ENCODE data around the gene ZNF431.

ZNF431 gene

DNA sequence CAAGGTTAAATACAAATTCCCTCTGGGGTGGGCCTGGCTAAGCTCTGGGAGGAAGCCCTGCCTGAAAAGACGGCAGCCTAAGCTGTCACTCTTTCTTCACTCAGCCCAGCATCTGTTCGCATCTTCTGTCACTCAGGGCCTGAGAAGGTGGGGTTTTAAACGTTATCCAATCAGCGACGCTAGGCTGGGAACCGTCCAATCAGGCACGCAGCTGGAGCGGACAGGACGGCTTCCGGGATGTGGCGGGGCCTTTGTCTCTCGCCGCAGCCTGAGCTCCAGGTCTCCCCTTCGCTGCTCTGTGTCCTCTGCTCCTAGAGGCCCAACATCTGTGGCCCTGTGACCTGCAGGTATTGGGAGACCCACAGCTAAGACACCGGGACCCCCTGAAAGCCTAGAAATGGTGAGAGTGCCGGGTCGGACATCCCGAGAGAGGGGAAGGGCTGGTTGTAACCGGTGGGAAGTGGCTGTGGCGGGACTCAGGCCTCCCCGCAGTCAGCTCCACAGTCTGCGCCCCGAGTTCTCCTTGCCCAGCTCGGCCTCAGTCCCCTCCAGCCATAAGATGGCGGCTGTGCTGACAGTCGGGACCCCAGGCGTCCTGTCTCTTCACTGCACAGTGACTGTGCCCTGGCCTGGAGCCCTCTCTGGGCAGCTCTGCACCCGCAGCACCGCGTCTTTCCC, at the start of gene ZNF431:
Gene ZNF431 (plus strand): TSS at position 254 of the 678 bp plus-strand sequence. CDS start 144 bp downstream, at position 398.
- TF ChIP-seq GATA2 (IDR thresholded peaks at IDR 0.05; ENCODE audit: low read depth, low read length) (no peak), GATA3 (IDR thresholded peaks at IDR 0.05; ENCODE audit: low read depth, low read length) (no peak)

DNA sequence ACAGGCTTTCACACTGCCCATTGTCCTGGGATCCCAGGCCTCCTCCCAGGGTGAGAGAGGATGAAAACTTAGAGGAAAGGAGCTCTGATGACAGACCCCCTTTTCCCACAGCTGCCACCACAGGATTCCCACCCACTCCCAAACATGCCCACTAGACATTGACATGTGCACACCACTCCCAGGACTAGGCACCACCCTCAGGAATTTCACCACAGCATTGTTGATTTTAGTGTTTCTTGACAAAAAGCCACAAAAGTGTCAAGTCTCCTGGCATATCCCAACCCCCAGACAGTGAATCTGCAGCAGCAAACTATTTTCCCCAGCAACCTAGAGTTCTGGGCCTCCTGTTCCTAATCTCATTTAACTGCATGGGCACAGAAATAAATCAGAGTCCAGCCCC, 49.7 kb upstream of the ZNF431 start:
- TF ChIP-seq GATA3 (IDR thresholded peaks at IDR 0.05; ENCODE audit: low read depth, low read length), result no peak
- no peak for TF ChIP-seq GATA2 (IDR thresholded peaks at IDR 0.05; ENCODE audit: low read depth, low read length)

DNA sequence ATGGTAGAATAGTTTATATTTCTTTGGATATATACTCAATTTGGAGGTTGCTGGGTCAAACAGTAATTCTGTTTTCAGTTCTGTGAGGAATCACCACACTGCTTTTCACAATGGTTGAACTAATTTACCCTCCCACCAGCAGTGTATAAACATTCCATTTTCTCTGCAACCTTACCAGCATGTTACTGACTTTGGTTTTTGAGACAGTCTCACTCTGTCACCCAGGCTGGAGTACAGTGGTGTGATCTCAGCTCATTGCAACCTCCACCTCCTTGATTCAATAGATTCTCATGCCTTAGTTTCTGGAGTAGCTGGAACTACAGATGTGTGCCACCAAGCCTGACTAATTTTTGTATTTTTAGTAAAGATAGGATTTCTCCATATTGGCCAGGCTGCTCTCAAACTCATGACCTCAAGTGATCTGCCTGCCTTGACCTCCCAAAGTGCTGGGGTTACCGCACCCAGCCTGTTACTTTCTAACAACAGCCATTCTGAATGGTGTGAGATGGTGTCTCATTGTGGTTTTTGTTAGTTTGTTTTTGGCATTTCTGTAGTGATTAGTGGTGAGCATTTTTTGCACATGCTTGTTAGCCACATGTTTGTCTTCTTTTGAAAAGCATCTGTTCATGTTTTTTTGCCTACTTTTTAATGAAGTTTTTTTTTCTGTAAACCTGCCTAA, 47.4 kb upstream of the ZNF431 start:
- TF ChIP-seq GATA3 (IDR thresholded peaks at IDR 0.05; ENCODE audit: low read depth, low read length), result no peak
- no peak for TF ChIP-seq GATA2 (IDR thresholded peaks at IDR 0.05; ENCODE audit: low read depth, low read length)

DNA sequence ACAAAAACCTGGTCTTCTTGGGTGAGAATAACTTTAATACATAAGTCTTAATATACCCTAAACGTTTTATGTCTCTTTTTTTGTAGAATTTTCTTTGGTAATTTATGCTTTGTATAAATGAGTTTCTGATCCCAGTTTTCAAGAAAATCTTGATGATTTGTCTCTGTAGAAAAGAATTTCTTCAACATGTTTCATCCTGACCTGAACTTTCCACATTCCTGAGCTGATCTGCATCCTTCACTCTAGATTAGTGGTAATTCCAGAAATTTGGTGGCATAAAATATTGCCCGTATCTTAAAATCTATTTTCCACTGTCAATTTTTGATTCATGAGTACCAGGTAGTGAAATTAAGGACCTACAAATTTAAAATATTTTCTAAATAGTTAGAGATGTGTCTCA, 43.5 kb upstream of the ZNF431 start:
- TF ChIP-seq GATA2 (IDR thresholded peaks at IDR 0.05; ENCODE audit: low read depth, low read length), result no peak
- TF ChIP-seq GATA3 (IDR thresholded peaks at IDR 0.05; ENCODE audit: low read depth, low read length), result no peak

DNA sequence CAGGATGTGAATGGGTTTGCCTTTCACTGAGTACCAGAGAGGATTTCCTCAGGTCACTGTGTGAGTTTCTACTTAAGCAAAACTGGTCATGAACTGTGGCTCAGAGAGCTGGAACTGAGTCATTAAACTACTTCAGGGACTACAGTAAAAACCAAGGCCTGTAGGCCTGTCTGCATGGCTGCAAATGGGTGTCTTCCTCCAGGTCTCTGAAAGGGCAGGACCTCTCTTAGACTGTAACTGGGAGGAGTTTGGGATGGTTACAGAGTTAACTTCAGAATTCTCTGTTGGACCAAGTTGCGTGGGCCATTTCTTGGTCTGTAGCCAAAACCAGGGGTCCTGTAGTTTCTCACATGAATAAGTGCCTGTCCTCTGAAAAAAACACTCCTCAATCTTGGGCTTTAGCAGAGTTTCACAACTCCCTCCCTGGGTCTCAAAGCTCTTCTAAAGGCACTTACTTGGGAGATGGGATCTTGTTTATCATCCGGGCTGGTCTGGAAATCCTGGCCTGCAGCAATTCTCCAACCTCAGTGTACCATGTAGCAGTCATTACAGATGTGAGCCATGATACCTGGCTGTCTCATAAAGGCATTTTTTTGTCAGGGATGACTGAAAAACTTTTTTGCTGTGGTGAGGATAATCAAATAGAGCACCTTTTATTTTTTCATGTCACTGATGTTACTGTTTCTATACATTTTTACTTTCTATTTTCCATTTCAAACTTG, 40.2 kb upstream of the ZNF431 start:
- TF ChIP-seq GATA3 (IDR thresholded peaks at IDR 0.05; ENCODE audit: low read depth, low read length), result no peak
- no peak for TF ChIP-seq GATA2 (IDR thresholded peaks at IDR 0.05; ENCODE audit: low read depth, low read length)

DNA sequence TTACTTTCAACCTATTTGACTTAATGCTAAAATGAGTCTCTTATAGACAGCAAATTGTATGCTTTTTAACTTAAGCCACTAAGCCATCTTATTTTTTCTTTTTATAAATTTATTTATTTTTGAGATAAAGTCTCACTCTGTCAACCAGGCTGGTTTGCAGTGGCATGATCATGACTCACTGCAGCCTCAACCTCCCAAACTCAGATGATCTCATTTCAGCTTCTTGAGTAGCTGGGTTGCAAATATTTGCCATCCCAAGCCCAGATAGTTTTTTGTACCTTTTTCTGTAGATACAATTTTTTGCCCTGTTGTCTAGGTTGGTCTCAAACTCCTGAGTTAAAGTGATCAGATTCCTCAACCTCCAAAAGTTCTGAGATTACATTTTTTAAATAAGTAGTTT, 32.7 kb upstream of the ZNF431 start:
- TF ChIP-seq GATA2 (IDR thresholded peaks at IDR 0.05; ENCODE audit: low read depth, low read length), result no peak
- no peak for TF ChIP-seq GATA3 (IDR thresholded peaks at IDR 0.05; ENCODE audit: low read depth, low read length)

DNA sequence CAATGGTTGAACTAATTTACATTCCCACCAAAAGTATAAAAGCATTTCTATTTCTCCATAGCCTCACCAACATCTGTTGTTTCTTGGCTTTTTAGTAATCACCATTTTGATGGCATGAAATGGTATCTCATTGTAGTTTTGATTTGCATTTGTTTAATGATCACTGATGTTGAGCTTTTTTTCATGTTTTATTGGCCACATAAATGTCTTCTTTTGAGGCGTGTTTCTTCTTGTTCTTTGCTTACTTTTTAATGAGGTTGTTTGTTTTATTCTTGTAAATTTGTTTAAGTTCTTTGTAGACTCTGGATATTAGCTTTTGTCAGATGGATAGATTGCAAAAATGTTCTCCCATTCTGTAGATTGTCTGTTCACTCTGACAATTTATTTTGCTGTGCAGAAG, 31.7 kb upstream of the ZNF431 start:
- TF ChIP-seq GATA2 (IDR thresholded peaks at IDR 0.05; ENCODE audit: low read depth, low read length), result no peak
- no peak for TF ChIP-seq GATA3 (IDR thresholded peaks at IDR 0.05; ENCODE audit: low read depth, low read length)

DNA sequence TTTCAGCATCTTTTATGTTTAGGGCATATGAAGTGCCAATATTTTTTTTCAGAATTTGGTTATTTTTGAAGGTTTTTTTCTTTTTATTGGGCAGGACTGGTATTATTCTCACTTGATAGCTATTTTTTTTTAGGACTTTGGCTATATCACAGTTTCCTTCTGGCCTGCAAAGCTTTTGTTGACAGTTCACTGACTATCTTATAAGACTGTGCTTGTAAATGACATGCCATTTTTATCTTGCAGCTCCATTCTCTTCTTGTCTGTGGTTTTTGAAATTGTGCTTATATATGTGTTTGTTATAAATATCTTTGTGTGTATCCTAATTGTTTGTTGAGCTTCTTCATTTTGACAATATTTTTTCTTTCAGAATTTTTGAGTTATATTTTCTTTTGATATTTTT, 26.4 kb upstream of the ZNF431 start:
- no peak for TF ChIP-seq GATA2 (IDR thresholded peaks at IDR 0.05; ENCODE audit: low read depth, low read length)
- TF ChIP-seq GATA3 (IDR thresholded peaks at IDR 0.05; ENCODE audit: low read depth, low read length), result no peak

DNA sequence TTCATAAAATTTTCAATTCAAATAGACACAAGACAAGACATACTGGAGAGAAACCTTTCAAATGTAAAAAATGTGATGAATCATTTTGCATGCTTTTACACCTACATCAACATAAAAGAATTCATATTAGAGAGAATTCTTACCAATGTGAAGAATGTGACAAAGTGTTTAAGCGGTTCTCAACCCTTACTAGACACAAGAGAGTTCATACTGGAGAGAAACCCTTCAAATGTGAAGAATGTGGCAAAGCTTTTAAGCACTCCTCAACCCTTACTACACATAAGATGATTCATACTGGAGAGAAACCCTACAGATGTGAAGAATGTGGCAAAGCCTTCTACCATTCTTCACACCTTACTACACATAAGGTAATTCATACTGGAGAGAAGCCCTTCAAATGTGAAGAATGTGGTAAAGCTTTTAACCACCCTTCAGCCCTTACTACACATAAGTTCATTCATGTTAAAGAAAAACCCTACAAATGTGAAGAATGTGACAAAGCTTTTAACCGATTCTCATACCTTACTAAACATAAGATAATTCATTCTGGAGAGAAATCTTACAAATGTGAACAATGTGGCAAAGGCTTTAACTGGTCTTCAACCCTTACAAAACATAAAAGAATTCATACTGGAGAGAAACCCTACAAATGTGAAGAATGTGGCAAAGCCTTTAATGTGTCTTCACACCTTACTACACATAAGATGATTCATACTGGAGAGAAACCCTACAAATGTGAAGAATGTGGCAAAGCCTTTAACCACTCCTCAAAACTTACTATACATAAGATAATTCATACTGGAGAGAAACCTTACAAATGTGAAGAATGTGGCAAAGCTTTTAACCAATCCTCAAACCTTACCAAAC, 24.6 kb upstream of the ZNF431 start:
- no peak for TF ChIP-seq GATA2 (IDR thresholded peaks at IDR 0.05; ENCODE audit: low read depth, low read length)
- no peak for TF ChIP-seq GATA3 (IDR thresholded peaks at IDR 0.05; ENCODE audit: low read depth, low read length)

DNA sequence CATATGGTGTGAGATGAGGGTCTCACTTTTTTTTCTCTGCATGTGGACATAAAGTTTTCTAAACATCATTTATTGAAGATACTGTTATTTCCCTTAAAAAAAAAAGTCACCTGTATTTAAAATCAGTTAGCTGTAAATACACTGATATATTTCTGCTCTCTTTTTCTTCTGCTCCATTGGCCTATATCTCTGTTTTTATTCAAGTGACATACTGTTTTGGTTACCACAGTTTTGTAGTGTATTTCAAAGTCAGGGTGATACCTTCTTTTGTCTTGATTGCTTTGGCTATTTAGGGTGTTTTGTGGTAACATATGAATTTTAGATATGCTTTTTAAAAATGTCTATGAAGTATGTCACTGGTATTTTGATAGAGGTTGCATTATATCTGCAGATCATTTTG, 15.8 kb upstream of the ZNF431 start:
- TF ChIP-seq GATA3 (IDR thresholded peaks at IDR 0.05; ENCODE audit: low read depth, low read length), result no peak
- no peak for TF ChIP-seq GATA2 (IDR thresholded peaks at IDR 0.05; ENCODE audit: low read depth, low read length)

DNA sequence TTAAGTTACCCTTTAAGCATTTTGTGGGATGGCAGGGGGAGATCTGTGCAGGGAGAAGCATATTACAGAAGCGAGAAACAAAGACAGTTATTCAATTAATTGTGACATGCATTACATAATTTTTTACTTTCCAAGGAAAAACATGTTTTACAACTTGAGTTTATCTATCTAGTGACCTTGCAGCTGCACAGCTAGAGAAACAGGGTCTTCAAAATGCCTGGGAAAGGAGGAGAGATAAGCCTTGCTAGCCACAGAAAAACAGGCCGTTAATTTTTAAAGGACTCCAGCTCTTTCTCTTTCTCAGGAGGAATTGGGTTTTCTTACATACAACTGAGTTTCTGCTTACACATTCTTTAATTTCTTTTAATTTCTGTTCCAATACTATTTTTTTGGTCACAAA, 14.8 kb upstream of the ZNF431 start:
- TF ChIP-seq GATA2 (IDR thresholded peaks at IDR 0.05; ENCODE audit: low read depth, low read length) (no peak), GATA3 (IDR thresholded peaks at IDR 0.05; ENCODE audit: low read depth, low read length) (no peak)

DNA sequence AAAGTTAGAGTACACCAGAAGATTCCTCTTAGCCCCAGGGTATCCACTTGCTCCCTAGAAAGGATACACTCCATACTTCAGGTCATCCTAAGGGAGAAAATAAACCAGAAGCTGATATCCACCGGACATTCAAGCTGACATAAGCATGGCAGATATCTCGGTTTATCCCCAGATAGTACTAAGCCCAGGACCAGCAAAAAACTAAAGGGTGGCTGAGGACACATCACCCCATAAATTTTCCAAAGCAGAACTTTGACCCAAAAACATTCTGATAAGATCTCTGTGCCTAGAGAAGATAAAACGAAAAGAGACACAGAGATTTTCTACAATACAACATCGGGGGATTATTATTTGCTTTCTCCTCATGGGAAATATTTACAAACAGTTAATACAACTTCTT, 13.9 kb upstream of the ZNF431 start:
- no peak for TF ChIP-seq GATA2 (IDR thresholded peaks at IDR 0.05; ENCODE audit: low read depth, low read length)
- TF ChIP-seq GATA3 (IDR thresholded peaks at IDR 0.05; ENCODE audit: low read depth, low read length), result no peak

DNA sequence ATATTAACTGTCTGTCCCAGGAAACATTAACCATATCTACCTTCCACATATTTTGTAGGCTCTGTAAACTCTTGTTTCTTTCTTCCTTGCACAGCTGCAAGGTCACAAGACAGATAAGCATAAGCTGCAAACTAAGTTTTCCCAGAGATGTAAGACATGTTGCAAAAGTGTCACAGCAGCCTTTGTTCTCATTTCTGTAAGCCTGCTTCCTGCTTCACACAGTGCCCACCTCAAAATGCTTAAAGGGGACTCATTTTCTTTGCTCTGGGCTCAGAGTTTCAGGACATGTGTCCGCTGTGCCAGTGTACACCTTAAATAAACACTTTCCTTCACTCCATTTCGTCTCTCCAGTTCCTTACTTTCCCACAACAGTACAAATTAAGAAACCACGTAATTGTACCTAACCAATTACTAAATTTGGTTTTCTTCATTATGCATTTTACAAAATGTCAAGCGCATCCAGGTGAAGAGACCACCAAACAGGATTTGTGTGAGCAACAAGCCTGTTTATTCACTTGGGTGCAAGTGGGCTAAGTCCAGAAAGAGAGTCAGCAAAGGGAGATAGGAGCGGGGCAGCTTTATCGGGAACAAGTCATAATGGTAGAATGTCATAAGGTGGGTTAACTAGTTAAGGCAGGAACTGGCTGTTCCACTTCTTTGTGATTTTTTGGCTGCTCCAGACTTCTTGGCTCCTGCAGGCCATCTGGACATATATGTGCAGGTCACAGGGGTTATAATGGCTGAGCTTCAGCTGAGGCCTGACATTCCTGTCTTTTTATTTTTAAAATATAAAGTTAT, 12.7 kb upstream of the ZNF431 start:
- TF ChIP-seq GATA2 (IDR thresholded peaks at IDR 0.05; ENCODE audit: low read depth, low read length) (no peak), GATA3 (IDR thresholded peaks at IDR 0.05; ENCODE audit: low read depth, low read length) (no peak)

All from SH-SY5Y (cell line).